ENCODE results near the gene ZNF574.

- TF ChIP-seq CTCF (IDR thresholded peaks at IDR 0.05; ENCODE audit: insufficient read depth, low read length) (no peak), SPI1 (IDR thresholded peaks at IDR 0.05; ENCODE audit: borderline replicate concordance, low read depth) (no peak)
These were observed 4.9 kb downstream of the ZNF574 start for GRCh38 chr19:42080764-42081375.

Data from HL-60 (cell line).